A549 (cell line): Measurements from ENCODE around the gene SPTLC2.
A peak's percentile ranks its signal among the peaks of the same experiment; 100 is the strongest.

Source experiments
- CBX8 ChIP-seq: fragments of 200-600 bp; sonication (generic); IDR thresholded peaks from 2 replicates; pipeline ENCODE4 v1.6.1; 2016
- HDAC2 ChIP-seq: fragments of 200-600 bp; sonication (generic); IDR thresholded peaks from 2 replicates; pipeline ENCODE4 v1.6.1; 2016
- POLR2A ChIP-seq: IDR thresholded peaks from 2 replicates; pipeline ENCODE4 v1.6.1; 2012; ENCODE audit warnings: mild to moderate bottlenecking, low read length
- RAD21 ChIP-seq, 2 experiments: fragments of >200 bp in 1 of 2; sonication (Bioruptor Twin) in 1 of 2; formaldehyde crosslinking in 1 of 2; IDR thresholded peaks in 1 of 2; conservative IDR thresholded peaks in 1 of 2; 2 replicates in 1 of 2; 3 replicates in 1 of 2; pipeline ENCODE4 v1.6.1; 2012 to 2018; ENCODE audit warnings: inconsistent platforms in 1 of 2
- TF ChIP-seq, protein P1 (sequence below): fragments of >200 bp; sonication (Bioruptor Twin); formaldehyde crosslinking; IDR thresholded peaks from 3 replicates; pipeline ENCODE4 v1.5.1; 2016
- TF ChIP-seq, protein P2 (sequence below): IDR thresholded peaks from 2 replicates; pipeline ENCODE4 v1.6.1; 2012
- TF ChIP-seq, protein P3 (sequence below): fragments of 150-350 bp; IDR thresholded peaks from 2 replicates; pipeline ENCODE4 v1.6.1; 2014; ENCODE audit warnings: low read depth, mild to moderate bottlenecking, low read length
- TF ChIP-seq, protein P4 (sequence below): fragments of 200-600 bp; sonication (generic); IDR thresholded peaks from 2 replicates; pipeline ENCODE4 v1.6.1; 2016; ENCODE audit warnings: antibody characterized with exemption, mild to moderate bottlenecking, moderate library complexity

DNA sequence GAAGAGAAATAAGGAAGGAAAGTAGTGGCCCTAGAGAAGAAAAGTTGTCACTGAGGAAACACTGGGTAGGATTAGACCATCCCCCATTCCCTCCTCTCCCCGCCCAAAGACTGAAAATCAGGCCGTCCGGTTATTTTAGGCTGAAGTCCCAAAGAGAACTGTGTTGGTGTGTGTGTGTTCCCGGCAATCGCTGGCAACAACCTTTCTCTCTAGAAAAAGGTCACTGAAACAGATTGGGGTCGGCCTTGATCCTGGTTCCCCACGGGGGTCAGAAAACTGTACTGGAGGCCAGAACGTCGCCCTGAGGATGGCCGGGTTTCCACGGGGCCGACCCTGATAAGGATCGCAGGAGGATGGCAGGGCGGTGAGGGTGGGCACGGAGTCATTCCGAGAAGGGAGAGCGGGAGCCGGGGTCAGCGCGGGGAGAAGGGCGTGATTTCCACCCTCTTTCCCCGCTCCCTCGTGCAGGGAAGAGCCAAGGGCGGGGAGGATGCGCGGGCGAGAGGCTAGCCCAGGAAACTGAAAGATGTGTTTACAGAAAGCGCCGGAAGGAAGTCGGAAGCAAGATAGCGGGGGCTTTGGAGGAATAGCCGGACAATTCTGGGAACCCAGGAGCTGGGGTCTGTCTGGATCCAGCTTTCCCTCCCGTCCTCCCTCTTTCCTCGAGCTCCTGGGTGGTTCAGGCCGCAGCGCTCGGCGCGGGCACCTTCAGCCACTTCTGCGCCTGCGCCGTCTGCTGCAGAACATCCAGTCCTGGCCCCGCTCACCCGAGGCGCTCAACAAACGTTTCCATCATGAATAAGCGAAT lies 25.3 kb upstream of the SPTLC2 start:
- TF ChIP-seq, protein P1, sequence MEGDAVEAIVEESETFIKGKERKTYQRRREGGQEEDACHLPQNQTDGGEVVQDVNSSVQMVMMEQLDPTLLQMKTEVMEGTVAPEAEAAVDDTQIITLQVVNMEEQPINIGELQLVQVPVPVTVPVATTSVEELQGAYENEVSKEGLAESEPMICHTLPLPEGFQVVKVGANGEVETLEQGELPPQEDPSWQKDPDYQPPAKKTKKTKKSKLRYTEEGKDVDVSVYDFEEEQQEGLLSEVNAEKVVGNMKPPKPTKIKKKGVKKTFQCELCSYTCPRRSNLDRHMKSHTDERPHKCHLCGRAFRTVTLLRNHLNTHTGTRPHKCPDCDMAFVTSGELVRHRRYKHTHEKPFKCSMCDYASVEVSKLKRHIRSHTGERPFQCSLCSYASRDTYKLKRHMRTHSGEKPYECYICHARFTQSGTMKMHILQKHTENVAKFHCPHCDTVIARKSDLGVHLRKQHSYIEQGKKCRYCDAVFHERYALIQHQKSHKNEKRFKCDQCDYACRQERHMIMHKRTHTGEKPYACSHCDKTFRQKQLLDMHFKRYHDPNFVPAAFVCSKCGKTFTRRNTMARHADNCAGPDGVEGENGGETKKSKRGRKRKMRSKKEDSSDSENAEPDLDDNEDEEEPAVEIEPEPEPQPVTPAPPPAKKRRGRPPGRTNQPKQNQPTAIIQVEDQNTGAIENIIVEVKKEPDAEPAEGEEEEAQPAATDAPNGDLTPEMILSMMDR: no peak
- TF ChIP-seq, protein P2, sequence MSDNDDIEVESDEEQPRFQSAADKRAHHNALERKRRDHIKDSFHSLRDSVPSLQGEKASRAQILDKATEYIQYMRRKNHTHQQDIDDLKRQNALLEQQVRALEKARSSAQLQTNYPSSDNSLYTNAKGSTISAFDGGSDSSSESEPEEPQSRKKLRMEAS: peak; percentile 44
- TF ChIP-seq, protein P3, sequence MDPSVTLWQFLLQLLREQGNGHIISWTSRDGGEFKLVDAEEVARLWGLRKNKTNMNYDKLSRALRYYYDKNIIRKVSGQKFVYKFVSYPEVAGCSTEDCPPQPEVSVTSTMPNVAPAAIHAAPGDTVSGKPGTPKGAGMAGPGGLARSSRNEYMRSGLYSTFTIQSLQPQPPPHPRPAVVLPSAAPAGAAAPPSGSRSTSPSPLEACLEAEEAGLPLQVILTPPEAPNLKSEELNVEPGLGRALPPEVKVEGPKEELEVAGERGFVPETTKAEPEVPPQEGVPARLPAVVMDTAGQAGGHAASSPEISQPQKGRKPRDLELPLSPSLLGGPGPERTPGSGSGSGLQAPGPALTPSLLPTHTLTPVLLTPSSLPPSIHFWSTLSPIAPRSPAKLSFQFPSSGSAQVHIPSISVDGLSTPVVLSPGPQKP: no peak
- no peak for TF ChIP-seq POLR2A
- no peak for TF ChIP-seq CBX8
- TF ChIP-seq HDAC2: no peak
- TF ChIP-seq RAD21 (conservative IDR thresholded peaks at IDR 0.05 in 1 of 2, IDR thresholded peaks at IDR 0.05 in 1 of 2): no peak
- TF ChIP-seq, protein P4, sequence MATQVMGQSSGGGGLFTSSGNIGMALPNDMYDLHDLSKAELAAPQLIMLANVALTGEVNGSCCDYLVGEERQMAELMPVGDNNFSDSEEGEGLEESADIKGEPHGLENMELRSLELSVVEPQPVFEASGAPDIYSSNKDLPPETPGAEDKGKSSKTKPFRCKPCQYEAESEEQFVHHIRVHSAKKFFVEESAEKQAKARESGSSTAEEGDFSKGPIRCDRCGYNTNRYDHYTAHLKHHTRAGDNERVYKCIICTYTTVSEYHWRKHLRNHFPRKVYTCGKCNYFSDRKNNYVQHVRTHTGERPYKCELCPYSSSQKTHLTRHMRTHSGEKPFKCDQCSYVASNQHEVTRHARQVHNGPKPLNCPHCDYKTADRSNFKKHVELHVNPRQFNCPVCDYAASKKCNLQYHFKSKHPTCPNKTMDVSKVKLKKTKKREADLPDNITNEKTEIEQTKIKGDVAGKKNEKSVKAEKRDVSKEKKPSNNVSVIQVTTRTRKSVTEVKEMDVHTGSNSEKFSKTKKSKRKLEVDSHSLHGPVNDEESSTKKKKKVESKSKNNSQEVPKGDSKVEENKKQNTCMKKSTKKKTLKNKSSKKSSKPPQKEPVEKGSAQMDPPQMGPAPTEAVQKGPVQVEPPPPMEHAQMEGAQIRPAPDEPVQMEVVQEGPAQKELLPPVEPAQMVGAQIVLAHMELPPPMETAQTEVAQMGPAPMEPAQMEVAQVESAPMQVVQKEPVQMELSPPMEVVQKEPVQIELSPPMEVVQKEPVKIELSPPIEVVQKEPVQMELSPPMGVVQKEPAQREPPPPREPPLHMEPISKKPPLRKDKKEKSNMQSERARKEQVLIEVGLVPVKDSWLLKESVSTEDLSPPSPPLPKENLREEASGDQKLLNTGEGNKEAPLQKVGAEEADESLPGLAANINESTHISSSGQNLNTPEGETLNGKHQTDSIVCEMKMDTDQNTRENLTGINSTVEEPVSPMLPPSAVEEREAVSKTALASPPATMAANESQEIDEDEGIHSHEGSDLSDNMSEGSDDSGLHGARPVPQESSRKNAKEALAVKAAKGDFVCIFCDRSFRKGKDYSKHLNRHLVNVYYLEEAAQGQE: no peak
